Upper lobe of right lung (tissue), 1 donor: ENCODE measurements around the gene CCR4. TPM values are rescaled to one million over a fixed set of nuclear protein-coding genes. Genes with fewer than 3 reads are reported as not detected.

ENCODE experiments used
- ATAC-seq: fragments of 200-7000 bp; cut with Tn5 transposase; one replicate; pipeline ENCODE4 v1.9.1; 2020; ENCODE audit warnings: mild to moderate bottlenecking, moderate library complexity
- DNase-seq: peaks from one replicate; pipeline ENCODE4 v3.0.0-alpha.2; 2020
- H3K27ac ChIP-seq: fragments of 200-600 bp; one replicate; pipeline ENCODE4 v1.8.0; 2022
- H3K27me3 ChIP-seq: fragments of 200-600 bp; one replicate; pipeline ENCODE4 v1.8.0; 2022; ENCODE audit warnings: mild to moderate bottlenecking
- H3K36me3 ChIP-seq: fragments of 200-600 bp; one replicate; pipeline ENCODE4 v1.8.0; 2022
- H3K4me1 ChIP-seq: fragments of 200-600 bp; one replicate; pipeline ENCODE4 v1.8.0; 2022
- H3K4me3 ChIP-seq: fragments of 200-600 bp; one replicate; pipeline ENCODE4 v1.8.0; 2022; ENCODE audit warnings: mild to moderate bottlenecking
- H3K9me3 ChIP-seq: fragments of 200-600 bp; one replicate; pipeline ENCODE4 v1.8.0; 2022
- intact Hi-C: fragments of 100-400 bp; cut with DNase I; formaldehyde crosslinking; loops from one replicate; pipeline ENCODE4 v1.11.0; 2022
- total RNA-seq: library from RNA; stranded (reverse); fragmentation: NEBNext Ultra II Directional; extraction: Animal tissue kit (Norgen Biotek cat#: 25700); gene quantifications from one replicate; pipeline ENCODE4 v1.2.1, GENCODE V29; 2021
- TF ChIP-seq, protein P1 (sequence below): fragments of 200-600 bp; IDR thresholded peaks from one replicate; pipeline ENCODE4 v1.8.0; 2022; ENCODE audit warnings: antibody characterized with exemption
- donor health status: DM: no; HTN: yes; CAD: no; lungs with severe emphysema.

Gene CCR4
- total RNA-seq, 1 donor from 2014 or later = 1.2 TPM

DNA sequence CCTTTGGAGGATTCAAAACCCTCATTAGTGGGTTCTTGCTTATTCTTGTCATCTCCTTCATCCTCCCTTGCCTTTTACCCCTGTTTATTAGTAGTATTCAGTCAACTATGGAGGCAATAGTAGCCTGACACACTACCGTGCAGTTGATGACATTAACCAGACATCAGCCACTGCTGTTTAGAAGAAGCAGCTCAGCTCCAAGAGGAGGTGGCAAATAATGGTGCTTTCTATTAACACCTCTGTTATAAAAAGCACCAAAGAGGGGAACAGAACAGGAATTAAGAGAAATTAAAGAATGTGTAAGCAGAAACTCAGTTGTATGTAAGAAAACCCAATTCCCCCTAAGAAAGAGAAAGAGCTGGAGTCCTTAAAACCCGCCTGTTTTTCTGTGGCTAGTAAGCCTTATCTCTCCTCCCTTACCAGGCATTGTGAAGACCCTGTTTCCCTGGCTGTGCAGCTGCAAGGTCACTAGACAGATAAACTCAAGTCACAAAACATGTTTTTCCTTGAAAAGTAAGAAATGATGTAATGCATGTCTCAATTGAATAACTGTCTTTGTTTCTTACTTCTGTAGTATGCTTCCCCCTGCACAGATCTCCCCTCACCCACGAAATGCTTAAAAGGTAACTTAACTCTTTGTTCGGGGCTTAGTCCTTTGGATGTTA is 21.2 kb downstream of the CCR4 start:
- no peaks in the 10 kb centered on the region for H3K36me3 ChIP-seq
- no peaks in the 10 kb centered on the region for H3K27me3 ChIP-seq
- no peak for DNase-seq
- H3K4me1 ChIP-seq = no peaks in the 10 kb centered on the region
- TF ChIP-seq, protein P1, sequence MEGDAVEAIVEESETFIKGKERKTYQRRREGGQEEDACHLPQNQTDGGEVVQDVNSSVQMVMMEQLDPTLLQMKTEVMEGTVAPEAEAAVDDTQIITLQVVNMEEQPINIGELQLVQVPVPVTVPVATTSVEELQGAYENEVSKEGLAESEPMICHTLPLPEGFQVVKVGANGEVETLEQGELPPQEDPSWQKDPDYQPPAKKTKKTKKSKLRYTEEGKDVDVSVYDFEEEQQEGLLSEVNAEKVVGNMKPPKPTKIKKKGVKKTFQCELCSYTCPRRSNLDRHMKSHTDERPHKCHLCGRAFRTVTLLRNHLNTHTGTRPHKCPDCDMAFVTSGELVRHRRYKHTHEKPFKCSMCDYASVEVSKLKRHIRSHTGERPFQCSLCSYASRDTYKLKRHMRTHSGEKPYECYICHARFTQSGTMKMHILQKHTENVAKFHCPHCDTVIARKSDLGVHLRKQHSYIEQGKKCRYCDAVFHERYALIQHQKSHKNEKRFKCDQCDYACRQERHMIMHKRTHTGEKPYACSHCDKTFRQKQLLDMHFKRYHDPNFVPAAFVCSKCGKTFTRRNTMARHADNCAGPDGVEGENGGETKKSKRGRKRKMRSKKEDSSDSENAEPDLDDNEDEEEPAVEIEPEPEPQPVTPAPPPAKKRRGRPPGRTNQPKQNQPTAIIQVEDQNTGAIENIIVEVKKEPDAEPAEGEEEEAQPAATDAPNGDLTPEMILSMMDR = no peak
- H3K4me3 ChIP-seq = no peak overlapping the region
- intact Hi-C loops = no loop called here
- H3K27ac ChIP-seq = no peak overlapping the region
- no peak for ATAC-seq
- no peaks in the 10 kb centered on the region for H3K9me3 ChIP-seq

DNA sequence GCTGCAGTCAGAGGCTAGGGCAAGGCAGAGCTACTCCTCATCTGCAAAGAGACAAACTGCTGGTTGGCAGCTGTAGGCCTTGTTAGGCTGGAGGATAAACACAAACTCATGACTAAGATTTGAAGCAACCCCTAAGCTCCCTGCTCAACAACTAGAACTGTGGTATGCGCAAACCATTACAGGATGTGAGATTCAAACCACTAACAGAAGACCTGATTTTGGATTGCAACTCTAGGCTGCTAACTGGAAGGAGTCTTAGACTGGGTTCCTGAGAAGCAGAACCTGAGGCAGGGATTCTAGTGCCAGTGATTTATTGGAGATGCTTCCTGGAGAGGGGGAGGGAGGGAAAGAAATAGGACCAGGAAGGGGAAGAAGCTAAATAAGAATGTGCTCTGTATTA is 22.5 kb downstream of the CCR4 start:
- Histone ChIP-seq H3K36me3 (no peaks in the 10 kb centered on the region), H3K27ac (no peak overlapping the region), H3K9me3 (no peaks in the 10 kb centered on the region), H3K4me3 (no peak overlapping the region), H3K27me3 (no peaks in the 10 kb centered on the region), H3K4me1 (no peaks in the 10 kb centered on the region)
- intact Hi-C loops = no loop called here
- TF ChIP-seq, protein P1 = no peak
- ATAC-seq = no peak
- DNase-seq = no peak

DNA sequence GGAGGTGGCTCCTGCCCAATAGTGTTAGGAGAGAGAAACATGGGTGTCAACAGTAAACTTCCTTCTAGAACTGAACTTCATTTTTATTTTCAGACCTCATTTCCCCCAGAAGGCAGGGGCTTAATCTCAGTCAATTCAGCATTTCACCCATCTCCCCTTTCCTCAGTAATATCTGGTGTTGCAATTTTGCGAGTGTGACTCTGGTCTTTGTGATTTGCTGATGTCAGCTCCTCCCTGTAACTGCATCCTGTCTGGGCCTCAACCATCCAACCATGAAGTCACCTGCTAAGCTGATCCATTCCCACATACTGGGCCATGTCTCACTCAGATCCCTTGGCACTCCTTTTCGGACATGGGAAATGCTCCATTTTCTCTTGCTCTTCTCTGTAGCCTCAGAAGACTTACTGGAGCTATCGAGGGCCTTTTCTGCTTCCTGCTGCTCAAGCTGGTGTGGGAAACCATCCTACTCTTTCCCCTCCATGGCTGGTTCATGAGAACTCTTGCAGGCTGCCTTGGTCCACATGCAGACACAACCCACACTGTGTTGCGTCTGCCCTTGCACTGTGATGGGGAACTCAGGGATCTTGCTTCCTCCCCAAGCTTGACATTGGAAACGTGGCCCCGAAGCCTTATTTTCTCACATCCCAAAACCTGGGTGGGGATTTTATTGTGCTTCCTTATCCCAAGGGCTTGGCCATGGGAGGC is 24.6 kb downstream of the CCR4 start:
- TF ChIP-seq, protein P1 = no peak
- peak; percentile 27 for ATAC-seq
- H3K36me3 ChIP-seq = no peaks in the 10 kb centered on the region
- no peak overlapping the region for H3K27ac ChIP-seq
- no peaks in the 10 kb centered on the region for H3K4me1 ChIP-seq
- H3K9me3 ChIP-seq = no peaks in the 10 kb centered on the region
- DNase-seq = no peak
- intact Hi-C loops = no loop called here
- H3K4me3 ChIP-seq = no peak overlapping the region
- H3K27me3 ChIP-seq = no peaks in the 10 kb centered on the region

DNA sequence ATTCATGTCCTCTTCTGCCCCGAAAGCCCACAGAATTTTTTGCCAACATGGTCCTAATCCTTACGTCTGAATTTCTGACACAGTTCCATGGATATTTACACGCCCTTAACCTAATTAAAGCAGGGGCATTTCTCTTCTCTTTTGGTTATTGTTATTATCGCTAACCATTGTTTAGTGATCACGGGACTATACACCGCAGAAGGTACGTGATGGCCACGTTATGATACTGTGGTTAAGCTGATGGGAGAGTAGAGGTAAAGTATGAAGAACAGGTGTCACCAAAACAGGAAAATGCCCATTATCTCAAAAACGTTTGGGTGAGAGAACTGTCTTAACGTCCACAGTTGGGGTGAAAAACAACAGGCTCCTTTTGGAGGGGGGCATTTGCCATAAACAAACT is 26.4 kb downstream of the CCR4 start:
- no peak overlapping the region for H3K27ac ChIP-seq
- no peak for DNase-seq
- intact Hi-C loops = no loop called here
- no peak for ATAC-seq
- H3K9me3 ChIP-seq = no peaks in the 10 kb centered on the region
- H3K4me3 ChIP-seq = no peak overlapping the region
- H3K4me1 ChIP-seq = no peaks in the 10 kb centered on the region
- TF ChIP-seq, protein P1 = no peak
- no peaks in the 10 kb centered on the region for H3K27me3 ChIP-seq
- H3K36me3 ChIP-seq = no peaks in the 10 kb centered on the region

DNA sequence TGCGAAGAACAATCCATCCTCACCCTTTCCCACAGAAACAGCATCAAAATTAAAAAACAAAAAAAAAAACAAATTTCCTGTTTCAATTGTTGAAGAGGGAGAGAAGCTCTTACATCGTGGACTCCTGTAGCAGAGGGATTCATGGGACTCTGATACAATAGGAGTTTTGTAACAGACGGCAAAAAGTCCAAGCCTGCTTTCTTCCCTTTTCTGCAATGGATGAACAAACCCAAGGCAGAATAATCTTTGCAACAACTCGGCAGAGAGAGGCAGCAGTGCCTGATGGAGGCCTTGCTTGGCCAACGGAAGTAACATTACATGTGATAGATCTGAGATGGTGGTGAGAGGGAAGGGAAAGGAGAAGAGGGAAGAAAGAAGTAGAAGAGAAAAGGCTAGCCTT is 26.9 kb downstream of the CCR4 start:
- Histone ChIP-seq H3K4me1 (no peaks in the 10 kb centered on the region), H3K27me3 (no peaks in the 10 kb centered on the region), H3K27ac (no peak overlapping the region), H3K4me3 (no peak overlapping the region), H3K9me3 (no peaks in the 10 kb centered on the region), H3K36me3 (no peaks in the 10 kb centered on the region)
- no peak for ATAC-seq
- TF ChIP-seq, protein P1 = no peak
- intact Hi-C loops = no loop called here
- no peak for DNase-seq
